GM23338 (cell line): ENCODE data around the gene USP6.

Experiments
- EZH2 ChIP-seq: fragments of 200-600 bp; sonication (generic); IDR thresholded peaks from one replicate; pipeline ENCODE4 v1.8.0; 2017; ENCODE audit warnings: antibody characterized with exemption, mild to moderate bottlenecking, low read depth; ENCODE audit not compliant: unreplicated experiment
- EZH2phosphoT487 ChIP-seq: fragments of 200-600 bp; sonication (generic); IDR thresholded peaks from one replicate; pipeline ENCODE4 v1.8.1; 2018; ENCODE audit warnings: antibody characterized with exemption; ENCODE audit not compliant: unreplicated experiment
- JUNB ChIP-seq: IDR thresholded peaks from one replicate; pipeline ENCODE4 v1.6.1; 2016; ENCODE audit warnings: antibody characterized with exemption; ENCODE audit not compliant: unreplicated experiment
- POLR2AphosphoS5 ChIP-seq: IDR thresholded peaks from 2 replicates; pipeline ENCODE4 v1.6.1; 2016; ENCODE audit warnings: antibody characterized with exemption, low read depth
- STAT1 ChIP-seq: IDR thresholded peaks from one replicate; pipeline ENCODE4 v1.6.1; 2016; ENCODE audit warnings: antibody characterized with exemption; ENCODE audit not compliant: unreplicated experiment
- ZNF114 ChIP-seq: fragments of 250-450 bp; sonication (Bioruptor Pico); IDR thresholded peaks from 2 replicates; pipeline ENCODE4 v1.5.0; 2020; ENCODE audit warnings: mild to moderate bottlenecking, moderate library complexity
- TF ChIP-seq, protein P1 (sequence below), 2 experiments: fragments of 200-600 bp in 1 of 2; sonication (generic) in 1 of 2; conservative IDR thresholded peaks; 2 replicates each; pipeline versions ENCODE4 v1.5.1 to v1.6.1; 2016 to 2017; ENCODE audit warnings: antibody characterized with exemption in 2 of 2, low read depth in 2 of 2, mild to moderate bottlenecking in 2 of 2, moderate library complexity in 1 of 2
- TF ChIP-seq, protein P2 (sequence below): IDR thresholded peaks from one replicate; pipeline ENCODE4 v1.6.1; 2018; ENCODE audit warnings: antibody characterized with exemption; ENCODE audit not compliant: unreplicated experiment
- TF ChIP-seq, protein P3 (sequence below): IDR thresholded peaks from 2 replicates; pipeline ENCODE4 v1.6.1; 2016; ENCODE audit warnings: antibody characterized with exemption

DNA sequence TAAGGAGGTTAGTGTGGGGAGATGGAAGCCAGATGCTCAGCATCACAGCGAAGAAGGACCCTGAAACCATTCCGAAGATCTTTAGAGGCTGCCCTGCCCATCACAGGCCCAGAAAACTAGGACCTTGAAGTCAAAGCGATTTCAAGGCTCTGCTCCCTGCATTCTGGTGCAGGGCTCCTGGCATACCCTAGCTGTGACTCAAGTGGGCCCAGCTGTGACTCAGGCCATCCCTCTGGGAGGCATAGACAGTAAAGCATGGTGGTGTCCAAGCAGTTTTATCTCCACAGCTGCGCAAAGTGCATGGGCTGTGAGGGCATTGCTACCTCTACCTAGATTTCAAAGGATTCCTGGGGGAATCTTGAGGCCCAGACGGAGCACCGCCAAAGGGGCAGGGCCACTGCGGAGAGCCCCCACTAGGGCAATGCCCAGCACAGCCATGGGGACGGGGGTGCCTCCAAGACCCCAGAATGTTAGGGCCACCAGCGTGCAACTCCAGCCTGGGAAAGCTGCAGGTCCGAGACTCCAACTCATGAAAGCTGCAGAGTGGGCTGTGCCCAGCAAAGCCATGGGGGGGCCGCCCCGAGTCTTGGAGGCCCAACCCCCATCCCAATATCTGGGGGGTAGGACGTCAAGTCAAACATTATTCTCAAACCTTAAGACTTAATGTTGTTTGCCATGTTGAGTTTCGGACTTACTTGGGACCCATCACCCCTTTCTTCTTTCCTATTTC, 87.5 kb downstream of the USP6 start:
- TF ChIP-seq, protein P1, sequence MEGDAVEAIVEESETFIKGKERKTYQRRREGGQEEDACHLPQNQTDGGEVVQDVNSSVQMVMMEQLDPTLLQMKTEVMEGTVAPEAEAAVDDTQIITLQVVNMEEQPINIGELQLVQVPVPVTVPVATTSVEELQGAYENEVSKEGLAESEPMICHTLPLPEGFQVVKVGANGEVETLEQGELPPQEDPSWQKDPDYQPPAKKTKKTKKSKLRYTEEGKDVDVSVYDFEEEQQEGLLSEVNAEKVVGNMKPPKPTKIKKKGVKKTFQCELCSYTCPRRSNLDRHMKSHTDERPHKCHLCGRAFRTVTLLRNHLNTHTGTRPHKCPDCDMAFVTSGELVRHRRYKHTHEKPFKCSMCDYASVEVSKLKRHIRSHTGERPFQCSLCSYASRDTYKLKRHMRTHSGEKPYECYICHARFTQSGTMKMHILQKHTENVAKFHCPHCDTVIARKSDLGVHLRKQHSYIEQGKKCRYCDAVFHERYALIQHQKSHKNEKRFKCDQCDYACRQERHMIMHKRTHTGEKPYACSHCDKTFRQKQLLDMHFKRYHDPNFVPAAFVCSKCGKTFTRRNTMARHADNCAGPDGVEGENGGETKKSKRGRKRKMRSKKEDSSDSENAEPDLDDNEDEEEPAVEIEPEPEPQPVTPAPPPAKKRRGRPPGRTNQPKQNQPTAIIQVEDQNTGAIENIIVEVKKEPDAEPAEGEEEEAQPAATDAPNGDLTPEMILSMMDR (conservative IDR thresholded peaks at IDR 0.05; ENCODE audit: low read depth in 2 of 2): no peak
- no peak for TF ChIP-seq EZH2
- no peak for TF ChIP-seq EZH2phosphoT487
- no peak for TF ChIP-seq POLR2AphosphoS5
- TF ChIP-seq, protein P2, sequence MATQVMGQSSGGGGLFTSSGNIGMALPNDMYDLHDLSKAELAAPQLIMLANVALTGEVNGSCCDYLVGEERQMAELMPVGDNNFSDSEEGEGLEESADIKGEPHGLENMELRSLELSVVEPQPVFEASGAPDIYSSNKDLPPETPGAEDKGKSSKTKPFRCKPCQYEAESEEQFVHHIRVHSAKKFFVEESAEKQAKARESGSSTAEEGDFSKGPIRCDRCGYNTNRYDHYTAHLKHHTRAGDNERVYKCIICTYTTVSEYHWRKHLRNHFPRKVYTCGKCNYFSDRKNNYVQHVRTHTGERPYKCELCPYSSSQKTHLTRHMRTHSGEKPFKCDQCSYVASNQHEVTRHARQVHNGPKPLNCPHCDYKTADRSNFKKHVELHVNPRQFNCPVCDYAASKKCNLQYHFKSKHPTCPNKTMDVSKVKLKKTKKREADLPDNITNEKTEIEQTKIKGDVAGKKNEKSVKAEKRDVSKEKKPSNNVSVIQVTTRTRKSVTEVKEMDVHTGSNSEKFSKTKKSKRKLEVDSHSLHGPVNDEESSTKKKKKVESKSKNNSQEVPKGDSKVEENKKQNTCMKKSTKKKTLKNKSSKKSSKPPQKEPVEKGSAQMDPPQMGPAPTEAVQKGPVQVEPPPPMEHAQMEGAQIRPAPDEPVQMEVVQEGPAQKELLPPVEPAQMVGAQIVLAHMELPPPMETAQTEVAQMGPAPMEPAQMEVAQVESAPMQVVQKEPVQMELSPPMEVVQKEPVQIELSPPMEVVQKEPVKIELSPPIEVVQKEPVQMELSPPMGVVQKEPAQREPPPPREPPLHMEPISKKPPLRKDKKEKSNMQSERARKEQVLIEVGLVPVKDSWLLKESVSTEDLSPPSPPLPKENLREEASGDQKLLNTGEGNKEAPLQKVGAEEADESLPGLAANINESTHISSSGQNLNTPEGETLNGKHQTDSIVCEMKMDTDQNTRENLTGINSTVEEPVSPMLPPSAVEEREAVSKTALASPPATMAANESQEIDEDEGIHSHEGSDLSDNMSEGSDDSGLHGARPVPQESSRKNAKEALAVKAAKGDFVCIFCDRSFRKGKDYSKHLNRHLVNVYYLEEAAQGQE: no peak
- TF ChIP-seq, protein P3, sequence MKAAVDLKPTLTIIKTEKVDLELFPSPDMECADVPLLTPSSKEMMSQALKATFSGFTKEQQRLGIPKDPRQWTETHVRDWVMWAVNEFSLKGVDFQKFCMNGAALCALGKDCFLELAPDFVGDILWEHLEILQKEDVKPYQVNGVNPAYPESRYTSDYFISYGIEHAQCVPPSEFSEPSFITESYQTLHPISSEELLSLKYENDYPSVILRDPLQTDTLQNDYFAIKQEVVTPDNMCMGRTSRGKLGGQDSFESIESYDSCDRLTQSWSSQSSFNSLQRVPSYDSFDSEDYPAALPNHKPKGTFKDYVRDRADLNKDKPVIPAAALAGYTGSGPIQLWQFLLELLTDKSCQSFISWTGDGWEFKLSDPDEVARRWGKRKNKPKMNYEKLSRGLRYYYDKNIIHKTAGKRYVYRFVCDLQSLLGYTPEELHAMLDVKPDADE: no peak
- no peak for TF ChIP-seq ZNF114 (CRISPR knock-in tag)
- TF ChIP-seq JUNB: no peak
- no peak for TF ChIP-seq STAT1
